Parietal lobe (tissue), 1 donor: ENCODE results near the gene OR4K5. TPM values are rescaled to one million over a fixed set of nuclear protein-coding genes. Genes with fewer than 3 reads are reported as not detected.

Source experiments
- total RNA-seq: library from RNA; depleted of rRNA; stranded (reverse); fragments of >200 nt; gene quantifications from one replicate; pipeline ENCODE4 v1.2.3, GENCODE V29; 2014

The OR4K5 gene, protein sequence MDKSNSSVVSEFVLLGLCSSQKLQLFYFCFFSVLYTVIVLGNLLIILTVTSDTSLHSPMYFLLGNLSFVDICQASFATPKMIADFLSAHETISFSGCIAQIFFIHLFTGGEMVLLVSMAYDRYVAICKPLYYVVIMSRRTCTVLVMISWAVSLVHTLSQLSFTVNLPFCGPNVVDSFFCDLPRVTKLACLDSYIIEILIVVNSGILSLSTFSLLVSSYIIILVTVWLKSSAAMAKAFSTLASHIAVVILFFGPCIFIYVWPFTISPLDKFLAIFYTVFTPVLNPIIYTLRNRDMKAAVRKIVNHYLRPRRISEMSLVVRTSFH
- total RNA-seq = not detected

DNA sequence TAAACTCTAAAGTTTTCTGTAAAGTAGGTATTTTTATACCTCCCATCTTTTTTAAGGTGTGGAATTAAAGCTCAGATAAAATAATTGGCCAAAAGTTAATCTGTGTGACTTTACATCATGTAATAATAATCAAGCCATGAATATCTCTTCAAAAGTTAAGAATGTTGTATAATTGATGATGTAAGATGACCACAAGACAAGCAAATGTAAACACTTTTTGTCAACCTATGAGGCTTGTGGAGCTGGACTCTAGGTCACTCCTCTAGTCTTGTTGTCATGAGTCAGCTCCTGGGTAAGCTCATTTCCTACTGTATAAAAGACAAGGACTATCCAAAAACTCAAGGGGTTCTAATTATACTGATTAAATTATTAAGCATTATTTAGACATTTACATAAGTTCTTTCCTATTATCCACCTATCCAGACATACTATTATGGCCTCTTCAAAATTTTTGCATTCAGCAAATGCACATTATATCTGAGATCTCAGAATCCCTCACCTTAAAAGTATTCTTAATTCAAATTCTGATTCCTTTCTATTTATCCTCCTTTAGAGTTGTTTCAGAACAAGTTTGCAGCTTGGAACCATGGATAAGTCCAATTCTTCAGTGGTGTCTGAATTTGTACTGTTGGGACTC, at the start of gene OR4K5:
Gene OR4K5, plus strand, starts transcription at position 587 of the 637 bp plus-strand sequence. Its CDS starts 0 bp downstream, at position 587.

DNA sequence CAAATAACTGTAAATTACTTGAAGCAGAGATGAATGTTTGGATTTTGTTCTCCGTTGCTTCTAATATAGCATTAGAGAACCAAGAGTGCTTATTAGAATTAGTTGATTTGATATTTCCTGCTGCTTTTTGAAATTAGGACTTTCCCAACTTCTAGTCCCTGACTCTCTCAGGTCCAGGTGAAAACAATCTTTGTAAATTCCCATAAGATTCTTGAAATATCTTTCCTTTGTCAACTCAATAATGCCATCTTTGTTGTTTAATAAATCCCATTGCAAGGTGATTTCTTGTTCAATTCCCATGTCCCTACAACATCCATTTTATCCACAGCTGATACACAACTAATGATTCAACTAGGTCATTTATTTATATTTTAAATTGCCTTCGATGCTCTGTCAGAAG, 45.6 kb upstream of the OR4K5 start, which contains the start of gene OR4K2:
Gene OR4K2, plus strand, starts transcription at position 301 of the 400 bp plus-strand sequence. CDS start 1,126 bp downstream, outside the sequence.

DNA sequence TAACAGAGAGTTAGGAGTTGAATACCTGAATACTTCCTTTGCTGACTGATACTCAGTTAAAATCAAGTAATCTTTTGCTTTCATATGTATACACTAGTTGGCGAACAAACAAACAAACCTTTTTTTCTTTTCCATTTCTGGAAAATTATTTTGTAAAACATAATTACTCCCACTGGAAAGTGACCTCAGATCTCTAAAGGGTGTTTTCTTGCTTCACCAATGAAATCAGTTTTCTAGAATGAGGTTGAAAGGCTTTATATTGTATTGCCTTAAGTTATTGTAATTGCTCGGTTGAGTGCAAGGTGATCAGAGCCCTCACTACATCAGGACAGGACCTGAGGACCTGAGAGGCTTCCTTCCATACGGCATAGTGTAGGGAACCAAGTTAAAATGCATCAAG, 10.2 kb downstream of the OR4K5 start, which contains the start of gene OR4K1:
Gene OR4K1, plus strand, starts transcription at position 301 of the 400 bp plus-strand sequence. CDS start 4,750 bp downstream, outside the sequence.

Other genes with a start within 250 kb of the OR4K5 start
- gene OR11H2, start 206.7 kb upstream of the OR4K5 start, total RNA-seq = not detected
- gene OR4Q3, start 177.0 kb upstream of the OR4K5 start, total RNA-seq = not detected
- not detected for gene OR4M1, start 147.1 kb upstream of the OR4K5 start, total RNA-seq
- not detected for gene OR4N2, start 116.8 kb upstream of the OR4K5 start, total RNA-seq
- gene OR4K2, start 45.5 kb upstream of the OR4K5 start, total RNA-seq = not detected
- not detected for gene OR4K1, start 10.3 kb downstream of the OR4K5 start, total RNA-seq
- not detected for gene OR4K15, start 55.0 kb downstream of the OR4K5 start, total RNA-seq
- not detected for gene OR4Q2, start 81.6 kb downstream of the OR4K5 start, total RNA-seq
- gene OR4K14, start 98.7 kb downstream of the OR4K5 start, total RNA-seq = not detected
- gene OR4K13, start 115.4 kb downstream of the OR4K5 start, total RNA-seq = not detected
- not detected for gene OR4L1, start 139.4 kb downstream of the OR4K5 start, total RNA-seq
- gene OR4K17, start 190.1 kb downstream of the OR4K5 start, total RNA-seq = not detected
- gene OR4N5, start 218.2 kb downstream of the OR4K5 start, total RNA-seq = not detected